CD4-positive, CD25-positive, alpha-beta regulatory T cell (primary cell): ENCODE measurements around the gene MCM7. TPM values are rescaled to one million over a fixed set of nuclear protein-coding genes. Genes with fewer than 3 reads are reported as not detected.
"Not testable (repeated sequence)": the region's sequence is repeated elsewhere in the genome, so short reads cannot be mapped to it uniquely, and the experiment has no call there.

Experiments
- ATAC-seq, 2 donors: fragments of 150-1000 bp; cut with Tn5 transposase; one replicate each; pipeline ENCODE4 v1.10.0; 2021; ENCODE audit warnings: low read depth in 2 of 2, moderate number of reproducible peaks in 2 of 2, moderate library complexity in 1 of 2
- DNase-seq, 3 donors: peaks; one replicate each; pipeline versions ENCODE4 v3.0.0 to v3.0.0-alpha.2; 2012 to 2022; ENCODE audit warnings: mixed read lengths in 1 of 3
- H3K27ac ChIP-seq: one replicate; pipeline ENCODE4 v1.7.0; 2013; ENCODE audit warnings: mild to moderate bottlenecking, low read length; ENCODE audit not compliant: insufficient read depth, poor library complexity, severe bottlenecking
- H3K27me3 ChIP-seq: one replicate; pipeline ENCODE4 v1.7.0; 2013; ENCODE audit warnings: low read length; ENCODE audit not compliant: control insufficient read depth, insufficient read depth
- H3K36me3 ChIP-seq: one replicate; pipeline ENCODE4 v1.7.0; 2013; ENCODE audit warnings: mild to moderate bottlenecking, low read length, moderate library complexity; ENCODE audit not compliant: control insufficient read depth, insufficient read depth
- H3K4me1 ChIP-seq: 2 replicates; pipeline ENCODE4 v1.7.0; 2013; ENCODE audit warnings: mild to moderate bottlenecking, low read length; ENCODE audit not compliant: insufficient read depth, control insufficient read depth, poor library complexity, severe bottlenecking
- H3K4me3 ChIP-seq: one replicate; pipeline ENCODE4 v1.7.0; 2013; ENCODE audit warnings: low read depth, mild to moderate bottlenecking, low read length, moderate library complexity
- H3K9me3 ChIP-seq, 2 experiments: 1 replicate in 1 of 2; 2 replicates in 1 of 2; pipeline ENCODE4 v1.7.0; 2013; ENCODE audit warnings: low read length in 2 of 2, mild to moderate bottlenecking in 1 of 2, moderate library complexity in 1 of 2; ENCODE audit not compliant: control insufficient read depth in 2 of 2
- H3K27ac Mint-ChIP-seq, 3 donors: one replicate each; pipeline ENCODE4 v1.8.0; 2020 to 2022; ENCODE audit warnings: mild to moderate bottlenecking in 3 of 3, mixed read lengths in 3 of 3, moderate library complexity in 2 of 3
- H3K27me3 Mint-ChIP-seq: one replicate; pipeline ENCODE4 v1.8.0; 2022; ENCODE audit warnings: mild to moderate bottlenecking, mixed read lengths
- H3K36me3 Mint-ChIP-seq: one replicate; pipeline ENCODE4 v1.8.0; 2020; ENCODE audit warnings: mixed read lengths
- H3K4me1 Mint-ChIP-seq, 4 donors: one replicate each; pipeline ENCODE4 v1.8.0; 2020 to 2022; ENCODE audit warnings: mixed read lengths in 4 of 4, mild to moderate bottlenecking in 1 of 4
- H3K4me3 Mint-ChIP-seq, 4 donors: one replicate each; pipeline ENCODE4 v1.8.0; 2020 to 2022; ENCODE audit warnings: mild to moderate bottlenecking in 4 of 4, mixed read lengths in 4 of 4, moderate library complexity in 3 of 4
- H3K9me3 Mint-ChIP-seq, 7 donors: one replicate each; pipeline ENCODE4 v1.8.0; 2020 to 2022; ENCODE audit warnings: mixed read lengths in 7 of 7, mild to moderate bottlenecking in 3 of 7, moderate library complexity in 2 of 7
- polyA plus RNA-seq, 4 donors: library from polyadenylated mRNA; unstranded; fragments of 300-500 nt; fragmentation: Illumina TruSeq; gene quantifications; one replicate each; pipeline ENCODE4 v1.2.3, GENCODE V29; 2021
- total RNA-seq: library from RNA; stranded (reverse); gene quantifications from one replicate; pipeline ENCODE4 v1.2.3, GENCODE V29; 2022

MCM7 gene
- total RNA-seq (82.0 TPM), polyA plus RNA-seq (10 to 100 TPM; 31.2 to 45.2 (median 35.8) TPM)

GRCh38 chr7:100101016-100101862 lies at the start of gene MCM7, which contains the start of gene AP4M1:
TSS of gene MCM7 (minus strand) at chr7:100101397. CDS start at chr7:100101294, 103 bp downstream.
TSS of gene AP4M1 (plus strand) at chr7:100101643. CDS start at chr7:100101715, 72 bp downstream.
- Mint-ChIP-seq H3K36me3 (peaks cover 27% of the 10 kb centered on the region), H3K9me3 (peaks cover 0 to 2% (median 0%) of the 10 kb centered on the region in 7 donors), H3K27ac (peak within 1 kb of the TSS; percentile 93 to 97 (median 94)), H3K27me3 (peaks cover 15% of the 10 kb centered on the region), H3K4me3 (peak within 1 kb of the TSS; percentile 95 to 99 (median 96)), H3K4me1 (peaks cover 0 to 46% (median 26%) of the 10 kb centered on the region in 4 donors)
- H3K4me1 ChIP-seq = peaks cover 29% of the 10 kb centered on the region
- H3K36me3 ChIP-seq = peaks cover 29% of the 10 kb centered on the region
- no peaks in the 10 kb centered on the region for H3K27me3 ChIP-seq
- no peaks in the 10 kb centered on the region for H3K9me3 ChIP-seq
- H3K4me3 ChIP-seq = peak within 1 kb of the TSS; percentile 92
- peak; percentile 94 to 98 (median 95) for DNase-seq
- peak within 1 kb of the TSS; percentile 95 for H3K27ac ChIP-seq
- ATAC-seq = peak; percentile 89 to 92

GRCh38 chr7:100148559-100149328 lies 47.5 kb upstream of the MCM7 start, which contains the start of gene LAMTOR4:
TSS of gene LAMTOR4 (plus strand) at chr7:100148918. CDS start at chr7:100148973, 55 bp downstream.
- H3K27me3 Mint-ChIP-seq = no peaks in the 10 kb centered on the region
- H3K36me3 Mint-ChIP-seq = peaks cover 15% of the 10 kb centered on the region
- H3K9me3 Mint-ChIP-seq = no peaks in the 10 kb centered on the region
- Histone ChIP-seq H3K4me1 (peaks cover 24% of the 10 kb centered on the region), H3K4me3 (peak within 1 kb of the TSS; percentile 89), H3K9me3 (no peaks in the 10 kb centered on the region), H3K27me3 (no peaks in the 10 kb centered on the region), H3K36me3 (peaks cover 11% of the 10 kb centered on the region), H3K27ac (peak within 1 kb of the TSS; percentile 95)
- peak; percentile 98 to 99 (median 99) for DNase-seq
- peaks cover 7 to 49% (median 29%) of the 10 kb centered on the region in 4 donors for H3K4me1 Mint-ChIP-seq
- peak within 1 kb of the TSS; percentile 90 to 99 (median 92) for H3K4me3 Mint-ChIP-seq
- H3K27ac Mint-ChIP-seq = peak within 1 kb of the TSS; percentile 97 to 99 (median 98)
- ATAC-seq = peak; percentile 96 to 98

- Mint-ChIP-seq H3K9me3 (no peaks in the 10 kb centered on the region), H3K27me3 (peaks cover under 1% of the 10 kb centered on the region), H3K4me3 (peak overlapping the region; percentile 90 to 99 (median 92)), H3K36me3 (peaks cover 12% of the 10 kb centered on the region), H3K27ac (peak overlapping the region; percentile 97 to 99 (median 98)), H3K4me1 (peaks cover 7 to 45% (median 26%) of the 10 kb centered on the region in 4 donors)
- Histone ChIP-seq H3K27ac (peak overlapping the region; percentile 95), H3K4me1 (peaks cover 24% of the 10 kb centered on the region), H3K36me3 (peaks cover 8% of the 10 kb centered on the region), H3K4me3 (peak overlapping the region; percentile 89), H3K9me3 (no peaks in the 10 kb centered on the region), H3K27me3 (no peaks in the 10 kb centered on the region)
- DNase-seq = no peak
- peak; percentile 1 for ATAC-seq
Measured at GRCh38 chr7:100148225-100148558, 47.0 kb upstream of the MCM7 start.

- no peak for DNase-seq
- no peaks in the 10 kb centered on the region for H3K36me3 ChIP-seq
- no peak for ATAC-seq
- peaks cover 24% of the 10 kb centered on the region for H3K4me1 ChIP-seq
- no peaks in the 10 kb centered on the region for H3K9me3 ChIP-seq
- H3K27ac ChIP-seq = no peak overlapping the region
- Mint-ChIP-seq H3K36me3 (peaks cover 8% of the 10 kb centered on the region), H3K27ac (no peak overlapping the region), H3K9me3 (no peaks in the 10 kb centered on the region), H3K27me3 (peaks cover 4% of the 10 kb centered on the region), H3K4me3 (no peak overlapping the region), H3K4me1 (peaks cover 7 to 36% (median 20%) of the 10 kb centered on the region in 4 donors)
- H3K27me3 ChIP-seq = no peaks in the 10 kb centered on the region
- no peak overlapping the region for H3K4me3 ChIP-seq
Measured at GRCh38 chr7:100147278-100147677, 46.1 kb upstream of the MCM7 start.

- H3K4me1 Mint-ChIP-seq = peaks cover 7 to 27% (median 14%) of the 10 kb centered on the region in 4 donors
- H3K36me3 Mint-ChIP-seq, H3K9me3 Mint-ChIP-seq, H3K4me3 ChIP-seq, H3K27me3 ChIP-seq, H3K4me3 Mint-ChIP-seq, DNase-seq, H3K27ac ChIP-seq, ATAC-seq, H3K27ac Mint-ChIP-seq, H3K36me3 ChIP-seq, H3K9me3 ChIP-seq, H3K27me3 Mint-ChIP-seq: not testable (repeated sequence)
- H3K4me1 ChIP-seq = peaks cover 24% of the 10 kb centered on the region
Measured at GRCh38 chr7:100146350-100146749, 45.2 kb upstream of the MCM7 start.

- Mint-ChIP-seq H3K4me3 (no peak overlapping the region), H3K36me3 (no peaks in the 10 kb centered on the region), H3K4me1 (peaks cover 0 to 8% (median 4%) of the 10 kb centered on the region in 4 donors), H3K27ac (no peak overlapping the region), H3K9me3 (no peaks in the 10 kb centered on the region), H3K27me3 (peaks cover 4% of the 10 kb centered on the region)
- ATAC-seq = no peak
- peaks cover 2% of the 10 kb centered on the region for H3K27me3 ChIP-seq
- H3K4me1 ChIP-seq = peaks cover 3% of the 10 kb centered on the region
- no peak for DNase-seq
- H3K4me3 ChIP-seq = no peak overlapping the region
- H3K36me3 ChIP-seq = no peaks in the 10 kb centered on the region
- H3K27ac ChIP-seq = no peak overlapping the region
- H3K9me3 ChIP-seq = no peaks in the 10 kb centered on the region
Measured at GRCh38 chr7:100142461-100142860, 41.3 kb upstream of the MCM7 start.

GRCh38 chr7:100141555-100141949 lies 40.4 kb upstream of the MCM7 start:
- H3K4me1 ChIP-seq = peaks cover 3% of the 10 kb centered on the region
- H3K27ac ChIP-seq = no peak overlapping the region
- H3K36me3 Mint-ChIP-seq = no peaks in the 10 kb centered on the region
- no peaks in the 10 kb centered on the region for H3K9me3 ChIP-seq
- H3K27me3 Mint-ChIP-seq = peaks cover 4% of the 10 kb centered on the region
- H3K4me3 Mint-ChIP-seq = no peak overlapping the region
- H3K9me3 Mint-ChIP-seq = no peaks in the 10 kb centered on the region
- peaks cover 2% of the 10 kb centered on the region for H3K27me3 ChIP-seq
- no peak overlapping the region for H3K27ac Mint-ChIP-seq
- peaks cover 0 to 8% (median 4%) of the 10 kb centered on the region in 4 donors for H3K4me1 Mint-ChIP-seq
- ATAC-seq = no peak
- DNase-seq = no peak
- no peak overlapping the region for H3K4me3 ChIP-seq
- no peaks in the 10 kb centered on the region for H3K36me3 ChIP-seq
